GM23338 (cell line): Measurements from ENCODE around the gene ABHD3.

Source experiments
- CTCF ChIP-seq, 2 experiments: fragments of 200-600 bp in 1 of 2; sonication (generic) in 1 of 2; conservative IDR thresholded peaks; 2 replicates each; pipeline versions ENCODE4 v1.5.1 to v1.6.1; 2016 to 2017; ENCODE audit warnings: antibody characterized with exemption in 2 of 2, low read depth in 2 of 2, mild to moderate bottlenecking in 2 of 2, moderate library complexity in 1 of 2
- EZH2 ChIP-seq: fragments of 200-600 bp; sonication (generic); IDR thresholded peaks from one replicate; pipeline ENCODE4 v1.8.0; 2017; ENCODE audit warnings: antibody characterized with exemption, mild to moderate bottlenecking, low read depth; ENCODE audit not compliant: unreplicated experiment
- EZH2phosphoT487 ChIP-seq: fragments of 200-600 bp; sonication (generic); IDR thresholded peaks from one replicate; pipeline ENCODE4 v1.8.1; 2018; ENCODE audit warnings: antibody characterized with exemption; ENCODE audit not compliant: unreplicated experiment
- JUNB ChIP-seq: IDR thresholded peaks from one replicate; pipeline ENCODE4 v1.6.1; 2016; ENCODE audit warnings: antibody characterized with exemption; ENCODE audit not compliant: unreplicated experiment
- NANOG ChIP-seq: IDR thresholded peaks from 2 replicates; pipeline ENCODE4 v1.6.1; 2016; ENCODE audit warnings: antibody characterized with exemption, borderline replicate concordance
- POLR2AphosphoS5 ChIP-seq: IDR thresholded peaks from 2 replicates; pipeline ENCODE4 v1.6.1; 2016; ENCODE audit warnings: antibody characterized with exemption, low read depth

- no peak for TF ChIP-seq POLR2AphosphoS5
- TF ChIP-seq CTCF (conservative IDR thresholded peaks at IDR 0.05; ENCODE audit: low read depth in 2 of 2) = no peak
- TF ChIP-seq EZH2 = no peak
- TF ChIP-seq EZH2phosphoT487 = no peak
- no peak for TF ChIP-seq JUNB
- TF ChIP-seq NANOG = no peak
These were observed 14.8 kb downstream of the ABHD3 start for GRCh38 chr18:21689736-21690135.
